Breast epithelium (tissue), 3 donors: ENCODE measurements around the gene ANKRD17.

Experiments
- POLR2A ChIP-seq: fragments of 450-650 bp; IDR thresholded peaks from one replicate; pipeline ENCODE4 v1.6.1; 2016; ENCODE audit warnings: antibody characterized with exemption, mild to moderate bottlenecking, moderate library complexity
- TF ChIP-seq, protein P1 (sequence below), 3 donors: fragments of 450-650 bp; IDR thresholded peaks; one replicate each; pipeline ENCODE4 v1.5.1; 2016 to 2017; ENCODE audit warnings: antibody characterized with exemption in 3 of 3, mild to moderate bottlenecking in 3 of 3, moderate library complexity in 3 of 3

DNA sequence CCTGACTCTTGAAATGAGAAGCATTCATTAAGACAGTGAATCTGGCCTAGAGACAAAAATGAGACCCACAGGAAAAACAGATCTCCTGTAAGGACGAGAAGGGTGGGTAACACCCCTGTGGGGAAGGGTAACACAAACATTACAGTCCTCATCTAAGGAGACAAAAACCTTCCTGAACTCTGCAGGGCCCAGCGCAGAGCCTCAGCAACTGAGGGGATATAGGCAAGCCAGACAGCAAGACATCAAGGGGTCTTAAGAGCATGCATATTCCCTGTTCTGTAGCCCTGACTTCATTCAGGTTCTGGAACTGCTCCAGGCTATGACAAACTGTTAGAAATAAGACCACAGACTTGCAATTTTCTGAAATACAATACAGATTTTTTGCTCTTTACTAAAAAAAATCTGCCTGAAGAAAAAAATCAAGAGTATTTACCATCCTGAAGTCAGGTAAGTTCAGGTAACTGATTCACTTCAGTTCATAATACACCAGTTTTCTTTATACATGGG, 204.6 kb downstream of the ANKRD17 start:
- TF ChIP-seq, protein P1, sequence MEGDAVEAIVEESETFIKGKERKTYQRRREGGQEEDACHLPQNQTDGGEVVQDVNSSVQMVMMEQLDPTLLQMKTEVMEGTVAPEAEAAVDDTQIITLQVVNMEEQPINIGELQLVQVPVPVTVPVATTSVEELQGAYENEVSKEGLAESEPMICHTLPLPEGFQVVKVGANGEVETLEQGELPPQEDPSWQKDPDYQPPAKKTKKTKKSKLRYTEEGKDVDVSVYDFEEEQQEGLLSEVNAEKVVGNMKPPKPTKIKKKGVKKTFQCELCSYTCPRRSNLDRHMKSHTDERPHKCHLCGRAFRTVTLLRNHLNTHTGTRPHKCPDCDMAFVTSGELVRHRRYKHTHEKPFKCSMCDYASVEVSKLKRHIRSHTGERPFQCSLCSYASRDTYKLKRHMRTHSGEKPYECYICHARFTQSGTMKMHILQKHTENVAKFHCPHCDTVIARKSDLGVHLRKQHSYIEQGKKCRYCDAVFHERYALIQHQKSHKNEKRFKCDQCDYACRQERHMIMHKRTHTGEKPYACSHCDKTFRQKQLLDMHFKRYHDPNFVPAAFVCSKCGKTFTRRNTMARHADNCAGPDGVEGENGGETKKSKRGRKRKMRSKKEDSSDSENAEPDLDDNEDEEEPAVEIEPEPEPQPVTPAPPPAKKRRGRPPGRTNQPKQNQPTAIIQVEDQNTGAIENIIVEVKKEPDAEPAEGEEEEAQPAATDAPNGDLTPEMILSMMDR (IDR thresholded peaks at IDR 0.05): no peak
- TF ChIP-seq POLR2A: no peak
